Measurements from ENCODE around the gene LCA5.
"Not testable (repeated sequence)": the region's sequence is repeated elsewhere in the genome, so short reads cannot be mapped to it uniquely, and the experiment has no call there.

The LCA5 gene

DNA sequence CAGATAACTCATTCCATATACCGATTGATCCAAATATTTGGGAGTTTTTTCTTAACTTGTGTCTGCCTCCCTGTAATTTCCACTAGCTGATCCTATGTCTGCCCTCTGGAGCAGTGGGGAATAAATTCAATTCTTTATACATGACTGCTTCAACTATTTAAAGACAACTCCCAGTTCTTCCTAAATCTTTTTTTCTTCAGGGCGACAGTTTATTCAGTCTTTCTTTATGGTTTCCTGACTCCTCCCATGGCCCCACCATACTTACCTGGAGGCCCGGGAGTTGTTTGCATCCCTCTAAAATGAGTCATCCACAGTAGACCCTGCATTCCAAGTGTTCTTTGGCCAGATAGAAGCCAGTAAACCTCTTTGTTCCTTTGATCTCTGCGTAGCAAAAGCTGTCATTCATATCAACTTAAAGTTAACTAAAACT lies 73.6 kb downstream of the LCA5 start:
- no peak for DNase-seq

DNA sequence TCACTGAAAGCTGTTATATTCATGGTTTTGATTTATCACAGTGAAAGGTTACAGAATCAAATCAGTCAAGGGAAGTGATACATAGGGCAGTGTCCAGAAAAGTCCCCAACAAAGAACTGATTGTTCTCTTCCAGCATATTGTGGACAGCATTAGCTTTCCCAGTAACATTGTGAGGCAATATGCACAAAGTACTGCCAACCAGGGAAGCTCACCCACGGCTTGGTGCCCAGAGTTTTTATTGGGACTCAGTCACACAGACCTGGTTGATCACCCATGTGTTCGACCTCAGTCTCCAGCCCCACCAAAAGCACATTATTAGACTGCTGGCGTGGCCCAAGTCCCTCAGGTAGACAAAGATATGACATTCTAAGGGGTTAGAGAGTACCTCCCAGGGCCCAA lies 76.0 kb downstream of the LCA5 start:
- no peak for DNase-seq

DNA sequence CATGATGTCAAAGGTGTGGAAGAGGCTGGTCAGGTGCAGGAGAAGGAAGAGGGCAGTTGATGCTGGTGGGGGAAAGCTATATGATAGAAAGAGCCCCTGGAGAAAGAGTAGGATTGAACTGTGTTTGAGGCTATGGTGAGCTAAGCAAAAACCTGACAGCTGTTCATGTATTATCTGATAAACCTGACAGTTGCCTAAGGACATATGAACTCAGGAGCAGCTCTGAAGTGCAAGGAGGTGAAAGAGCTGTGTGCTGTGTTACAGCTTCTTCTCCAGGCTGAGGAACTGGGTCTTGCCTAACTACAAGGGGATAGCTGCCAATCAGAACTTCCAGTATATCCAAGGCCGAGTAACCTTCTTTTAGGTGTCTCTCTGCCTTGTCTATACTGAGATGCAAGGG lies 81.8 kb downstream of the LCA5 start:
- no peak for DNase-seq

DNA sequence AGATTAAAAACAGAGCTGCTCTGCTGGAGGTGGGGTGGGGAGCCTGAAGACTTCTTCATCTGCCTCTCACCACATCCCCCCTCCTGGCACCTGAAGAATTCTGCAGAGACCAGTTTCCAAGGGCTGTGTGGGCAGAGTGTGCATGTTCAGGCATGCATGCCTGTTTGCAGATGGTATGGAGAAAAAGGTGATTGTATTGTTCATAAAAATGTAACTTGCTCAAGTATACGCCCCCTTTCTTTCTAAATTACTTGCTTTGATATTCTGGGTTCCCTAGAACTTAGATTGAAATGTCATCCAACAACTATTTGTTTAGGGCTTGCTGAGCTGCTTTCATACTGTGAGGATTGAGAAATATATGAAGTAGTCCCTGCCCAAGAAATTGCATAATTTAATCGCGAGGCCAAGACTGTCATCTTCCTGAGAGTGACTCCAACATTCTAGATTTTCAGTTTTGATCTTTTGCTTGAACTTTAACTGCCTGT lies 83.6 kb downstream of the LCA5 start:
- DNase-seq = peak; percentile 5

DNA sequence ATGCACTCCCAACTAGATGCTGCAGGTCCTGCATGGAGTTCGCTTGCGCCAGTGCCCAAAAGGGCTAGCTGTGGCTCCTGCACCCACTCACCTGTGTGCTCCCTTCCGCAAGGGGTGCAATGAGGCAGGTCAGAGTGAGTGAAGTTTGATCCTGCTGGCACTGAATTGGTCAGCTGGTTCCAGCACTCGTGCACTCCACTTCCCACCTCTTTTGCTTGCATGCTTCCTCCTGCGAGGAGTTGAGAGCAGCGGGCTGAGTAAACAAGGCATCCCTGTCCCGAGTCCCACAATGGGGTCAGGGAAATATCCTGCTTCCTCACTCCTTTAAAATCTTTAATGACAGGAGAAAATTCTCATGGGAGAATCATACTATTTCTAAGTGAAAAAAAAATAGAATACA lies 86.2 kb downstream of the LCA5 start:
- DNase-seq = no peak

DNA sequence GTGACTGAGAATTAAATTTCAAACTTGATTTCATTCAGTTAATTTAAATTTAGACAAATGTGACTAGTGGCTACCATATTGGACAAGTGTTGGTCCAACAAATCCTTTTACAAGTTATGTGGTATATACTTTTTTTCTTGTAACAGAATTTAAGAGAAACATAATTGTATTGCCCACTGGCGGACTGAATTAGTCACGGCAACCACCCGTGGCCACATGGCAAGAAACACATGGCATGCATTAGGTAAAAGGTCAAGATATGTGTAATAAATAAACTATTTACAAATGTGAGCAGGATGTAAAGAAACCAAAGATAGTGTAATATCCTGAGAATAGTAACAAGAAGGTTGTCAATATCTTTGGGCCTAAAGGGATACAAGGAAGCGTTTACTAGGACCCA lies 91.2 kb downstream of the LCA5 start:
- DNase-seq = no peak

DNA sequence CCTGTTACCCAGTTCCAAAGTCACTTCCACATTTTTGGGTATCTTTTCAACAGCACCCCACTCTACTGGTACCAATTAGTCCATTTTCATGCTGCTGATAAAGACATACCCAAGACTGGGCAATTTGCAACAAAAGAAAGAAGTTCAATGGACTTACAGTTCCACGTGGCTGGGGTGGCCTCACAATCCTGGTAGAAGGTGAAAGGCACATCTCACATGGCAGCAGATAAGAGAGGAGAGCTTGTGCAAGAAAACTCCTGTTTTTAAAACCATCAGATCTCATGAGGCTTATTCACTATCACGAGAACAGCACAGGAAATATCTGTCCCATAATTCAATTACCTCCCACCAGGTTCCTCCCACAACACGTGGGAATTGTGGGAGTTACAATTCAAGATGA lies 93.4 kb downstream of the LCA5 start:
- DNase-seq = not testable (repeated sequence)

DNA sequence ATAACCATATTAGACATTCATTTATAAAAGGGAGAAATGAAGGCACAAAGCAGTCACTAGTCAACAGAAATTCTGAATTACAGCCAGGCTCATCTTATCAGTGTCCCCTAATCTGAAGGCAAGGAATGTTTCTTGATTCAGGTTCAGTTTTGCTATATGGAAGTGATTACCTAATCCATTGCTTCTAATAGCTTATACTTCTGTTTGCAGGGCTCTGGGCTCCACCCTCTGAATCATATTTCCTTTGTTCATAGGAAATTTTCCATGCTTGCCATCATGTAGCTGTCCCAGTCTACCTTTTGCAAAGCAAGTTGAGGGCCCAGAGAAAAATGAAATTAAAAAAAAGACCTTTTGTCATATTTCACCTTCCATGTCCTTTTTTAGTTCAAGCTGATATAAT lies 96.0 kb downstream of the LCA5 start:
- no peak for DNase-seq

DNA sequence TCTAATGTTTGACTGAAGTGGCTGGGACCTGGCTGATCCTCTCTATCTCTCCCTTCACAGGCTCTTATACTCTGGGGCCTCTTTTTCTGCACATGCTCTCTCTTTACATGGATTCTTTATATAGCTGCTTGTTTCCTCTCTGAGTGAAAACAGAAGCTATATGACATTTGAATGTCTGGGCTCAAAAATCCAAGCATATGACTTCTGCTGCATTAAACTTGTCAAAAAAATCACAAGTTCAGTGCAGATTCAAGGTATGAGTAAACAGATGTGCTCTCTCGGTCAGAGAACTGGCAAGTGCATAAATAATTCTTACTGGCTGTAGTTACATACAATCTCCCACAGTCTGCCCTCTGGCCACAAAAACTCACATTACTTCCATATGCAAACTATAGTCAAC lies 96.6 kb downstream of the LCA5 start:
- DNase-seq = no peak

DNA sequence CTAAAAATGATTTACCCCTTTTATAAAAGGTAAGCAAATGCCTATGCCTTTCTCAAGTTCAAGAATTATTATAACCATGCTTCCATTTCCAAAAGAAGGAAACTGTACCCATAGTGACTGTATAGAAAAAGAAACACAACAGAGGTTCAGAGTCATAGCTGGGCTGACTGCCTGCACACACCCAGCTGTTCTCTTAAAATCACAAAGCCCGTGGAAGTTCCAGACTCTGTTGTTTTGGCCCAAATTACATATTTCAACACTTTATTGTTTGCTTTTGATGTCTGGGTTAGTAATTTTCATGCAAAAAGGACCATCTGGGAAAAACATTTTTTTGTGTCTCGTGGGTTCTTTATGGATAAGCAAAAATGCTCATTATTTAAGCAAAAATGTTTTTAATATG lies 99.2 kb downstream of the LCA5 start:
- no peak for DNase-seq

DNA sequence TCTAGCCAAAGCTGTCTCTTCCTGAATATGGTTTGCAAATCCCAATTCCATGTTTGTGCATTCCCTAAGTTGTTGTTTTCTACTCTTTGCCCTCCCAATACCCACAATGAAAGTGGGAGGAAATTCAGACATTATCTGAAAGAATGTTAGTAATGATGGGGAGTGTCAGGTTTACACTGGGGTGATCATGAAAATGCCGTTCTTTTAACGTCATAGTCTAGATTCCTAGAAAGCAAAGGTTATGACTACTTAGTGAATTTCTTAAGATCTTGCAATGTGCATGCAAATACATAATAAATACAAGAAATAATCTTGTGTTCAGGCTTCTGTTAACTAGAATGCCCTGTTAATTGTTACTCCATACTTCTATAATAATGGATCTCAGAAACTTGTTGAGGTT lies 101.0 kb downstream of the LCA5 start:
- DNase-seq = no peak

DNA sequence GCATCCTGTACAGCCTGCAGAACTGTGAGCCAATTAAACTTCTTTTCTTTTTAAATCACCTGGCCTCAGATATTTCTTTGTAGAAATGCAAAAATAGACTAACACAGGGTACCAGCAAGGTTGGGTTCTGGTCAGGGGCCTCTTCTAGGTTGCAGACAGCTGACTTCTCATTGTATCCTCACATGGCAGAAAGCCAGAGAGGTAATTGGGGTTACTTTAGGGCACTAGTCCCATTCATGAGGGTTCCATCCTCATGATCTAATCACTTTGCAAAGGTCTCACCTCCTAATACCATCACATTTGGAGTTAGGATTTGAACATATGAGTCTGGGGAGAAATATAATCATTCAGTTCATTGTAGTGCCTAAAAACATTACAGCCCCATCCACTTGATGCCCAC lies 101.5 kb downstream of the LCA5 start:
- no peak for DNase-seq

Measured in fibroblast of skin of right quadriceps (primary cell).